ENCODE measurements around the gene CSNK2A3.
"Not testable (repeated sequence)": the region's sequence is repeated elsewhere in the genome, so short reads cannot be mapped to it uniquely, and the experiment has no call there.

Gene CSNK2A3

GRCh38 chr11:11379661-11380060 lies 26.6 kb upstream of the CSNK2A3 start:
- DNase-seq (ENCODE audit: low read depth in 2 of 2): no peak

- no peak for DNase-seq (ENCODE audit: low read depth in 2 of 2)
Observed at GRCh38 chr11:11378184-11378940, 25.3 kb upstream of the CSNK2A3 start.

GRCh38 chr11:11374358-11375148 lies 21.5 kb upstream of the CSNK2A3 start:
- no peak for DNase-seq (ENCODE audit: low read depth in 2 of 2)

- DNase-seq (ENCODE audit: low read depth in 2 of 2): no peak
Observed at GRCh38 chr11:11373934-11374333, 20.9 kb upstream of the CSNK2A3 start.

GRCh38 chr11:11372461-11372860 lies 19.4 kb upstream of the CSNK2A3 start:
- DNase-seq (ENCODE audit: low read depth in 2 of 2): no peak

GRCh38 chr11:11370962-11371303 lies 17.9 kb upstream of the CSNK2A3 start:
- DNase-seq (ENCODE audit: low read depth in 2 of 2): no peak

- DNase-seq (ENCODE audit: low read depth in 2 of 2): no peak
Observed at GRCh38 chr11:11370255-11370961, 17.4 kb upstream of the CSNK2A3 start.

- no peak for DNase-seq (ENCODE audit: low read depth in 2 of 2)
Observed at GRCh38 chr11:11366793-11367192, 13.7 kb upstream of the CSNK2A3 start.

- DNase-seq (ENCODE audit: low read depth in 2 of 2): no peak
Observed at GRCh38 chr11:11363674-11364073, 10.6 kb upstream of the CSNK2A3 start.

- DNase-seq (ENCODE audit: low read depth in 2 of 2): no peak
Observed at GRCh38 chr11:11359611-11360010, 6.6 kb upstream of the CSNK2A3 start.

GRCh38 chr11:11356842-11357241 lies 3.8 kb upstream of the CSNK2A3 start:
- no peak for DNase-seq (ENCODE audit: low read depth in 2 of 2)

- DNase-seq (ENCODE audit: low read depth in 2 of 2): not testable (repeated sequence)
Observed at GRCh38 chr11:11351851-11352250, 1.2 kb downstream of the CSNK2A3 start.

GRCh38 chr11:11351042-11351586 lies 1.9 kb downstream of the CSNK2A3 start:
- no peak for DNase-seq (ENCODE audit: low read depth in 2 of 2)

- DNase-seq (ENCODE audit: low read depth in 2 of 2): no peak
Observed at GRCh38 chr11:11349870-11350337, 3.1 kb downstream of the CSNK2A3 start.

GRCh38 chr11:11349106-11349825 lies 3.8 kb downstream of the CSNK2A3 start:
- DNase-seq (ENCODE audit: low read depth in 2 of 2): no peak

GRCh38 chr11:11348303-11348702 lies 4.7 kb downstream of the CSNK2A3 start:
- DNase-seq (ENCODE audit: low read depth in 2 of 2): no peak

GRCh38 chr11:11347592-11347991 lies 5.5 kb downstream of the CSNK2A3 start:
- DNase-seq (ENCODE audit: low read depth in 2 of 2): no peak

GRCh38 chr11:11346303-11346702 lies 6.7 kb downstream of the CSNK2A3 start:
- DNase-seq (ENCODE audit: low read depth in 2 of 2): no peak

- no peak for DNase-seq (ENCODE audit: low read depth in 2 of 2)
Observed at GRCh38 chr11:11345099-11345498, 8.0 kb downstream of the CSNK2A3 start.

- no peak for DNase-seq (ENCODE audit: low read depth in 2 of 2)
Observed at GRCh38 chr11:11344045-11344444, 9.0 kb downstream of the CSNK2A3 start.

- no peak for DNase-seq (ENCODE audit: low read depth in 2 of 2)
Observed at GRCh38 chr11:11338304-11338703, 14.7 kb downstream of the CSNK2A3 start.

- DNase-seq (ENCODE audit: low read depth in 2 of 2): no peak
Observed at GRCh38 chr11:11336664-11337063, 16.4 kb downstream of the CSNK2A3 start.

All from stimulated activated CD8-positive, alpha-beta memory T cell treated with anti-CD3 and anti-CD28 coated beads, Interleukin-7, amount 100 ng/mL, for 4 hours (primary cell).